Suprapubic skin (tissue), 4 donors: ENCODE results near the gene UBE2O. TPM values are rescaled to one million over a fixed set of nuclear protein-coding genes. Genes with fewer than 3 reads are reported as not detected.

Source experiments
- DNase-seq, 2 donors: peaks; one replicate each; pipeline ENCODE4 v3.0.0-alpha.2; 2019; ENCODE audit warnings: low spot score in 2 of 2
- H3K27ac ChIP-seq: fragments of 200-600 bp; sonication (generic); one replicate; pipeline ENCODE4 v1.5.1; 2019
- H3K27me3 ChIP-seq: fragments of 200-600 bp; sonication (generic); one replicate; pipeline ENCODE4 v1.5.1; 2019
- H3K36me3 ChIP-seq: fragments of 200-600 bp; sonication (generic); one replicate; pipeline ENCODE4 v1.5.1; 2019
- H3K4me1 ChIP-seq: fragments of 200-600 bp; sonication (generic); one replicate; pipeline ENCODE4 v1.5.1; 2019
- H3K4me3 ChIP-seq: fragments of 200-600 bp; sonication (generic); one replicate; pipeline ENCODE4 v1.5.1; 2019; ENCODE audit warnings: mild to moderate bottlenecking
- H3K9me3 ChIP-seq: fragments of 200-600 bp; sonication (generic); one replicate; pipeline ENCODE4 v1.5.1; 2019
- EP300 ChIP-seq: sonication (generic); formaldehyde crosslinking; IDR thresholded peaks from one replicate; pipeline ENCODE4 v1.6.1; 2017; ENCODE audit warnings: antibody characterized with exemption
- POLR2A ChIP-seq, 2 donors: fragments of 450-650 bp; IDR thresholded peaks; one replicate each; pipeline ENCODE4 v1.6.1; 2017; ENCODE audit warnings: antibody characterized with exemption in 2 of 2, mild to moderate bottlenecking in 2 of 2, moderate library complexity in 2 of 2
- POLR2AphosphoS5 ChIP-seq, 3 donors: sonication (generic); formaldehyde crosslinking; IDR thresholded peaks; one replicate each; pipeline ENCODE4 v1.6.1; 2017; ENCODE audit warnings: antibody characterized with exemption in 3 of 3
- WGBS: methylation state at CpG from one replicate; pipeline ENCODE4 v1.1.5; 2018; 5-methylcytosine and 5-hydroxymethylcytosine counted together
- total RNA-seq, 4 donors: library from RNA; depleted of rRNA; stranded (reverse); fragments of >200 nt; gene quantifications; one replicate each; pipeline ENCODE4 v1.1.0, GENCODE V29; 2016
- TF ChIP-seq, protein P1 (sequence below), 2 donors: fragments of 200-600 bp in 1 of 2; fragments of 450-650 bp in 1 of 2; sonication (generic) in 1 of 2; IDR thresholded peaks; one replicate each; pipeline ENCODE4 v1.5.1; 2016 to 2019; ENCODE audit warnings: antibody characterized with exemption in 2 of 2, mild to moderate bottlenecking in 1 of 2, moderate library complexity in 1 of 2

UBE2O gene
- total RNA-seq, 4 donors from 2014 or later, result 31.3 to 42.0 (median 37.7) TPM

DNA sequence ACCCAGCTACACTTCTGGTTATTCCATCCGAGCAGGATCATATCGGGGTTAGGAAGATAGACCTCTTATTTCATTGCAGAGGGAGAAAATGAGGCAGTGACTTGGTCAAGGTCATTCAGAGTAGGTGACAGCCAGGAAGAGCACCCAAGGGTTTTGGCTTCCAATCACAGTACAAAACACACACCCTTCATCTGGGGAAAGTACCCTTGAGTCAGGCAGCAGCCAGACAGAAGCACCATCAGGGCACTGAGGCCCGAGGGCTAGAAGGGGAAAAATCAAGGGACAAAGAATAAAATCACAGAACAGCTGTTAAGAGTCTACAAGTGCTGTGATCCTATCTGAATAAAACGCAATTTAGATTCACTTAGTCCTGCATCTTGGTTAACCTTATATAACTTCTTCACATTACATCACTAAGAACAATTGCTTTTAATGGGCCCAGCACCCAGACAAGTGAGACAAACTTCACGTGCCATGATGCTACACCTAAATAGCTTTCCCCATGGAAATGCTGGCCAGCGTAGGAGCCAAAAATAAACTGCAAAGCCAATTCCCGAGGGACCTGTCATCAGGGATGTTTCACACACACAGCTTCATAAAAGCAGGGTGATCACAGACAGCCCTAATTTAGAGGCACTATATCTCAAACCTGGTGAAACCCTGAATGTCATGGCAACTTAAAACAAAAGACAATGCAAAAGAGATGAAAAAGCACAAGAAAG lies 4.9 kb downstream of the UBE2O start:
- Histone ChIP-seq H3K4me3 (no peak overlapping the region), H3K27ac (no peak overlapping the region), H3K9me3 (no peaks in the 10 kb centered on the region), H3K36me3 (no peaks in the 10 kb centered on the region), H3K4me1 (peaks cover 24% of the 10 kb centered on the region), H3K27me3 (no peaks in the 10 kb centered on the region)
- TF ChIP-seq EP300, result no peak
- TF ChIP-seq POLR2A (IDR thresholded peaks at IDR 0.05), result no peak
- no peak for TF ChIP-seq POLR2AphosphoS5 (IDR thresholded peaks at IDR 0.05)
- TF ChIP-seq, protein P1, sequence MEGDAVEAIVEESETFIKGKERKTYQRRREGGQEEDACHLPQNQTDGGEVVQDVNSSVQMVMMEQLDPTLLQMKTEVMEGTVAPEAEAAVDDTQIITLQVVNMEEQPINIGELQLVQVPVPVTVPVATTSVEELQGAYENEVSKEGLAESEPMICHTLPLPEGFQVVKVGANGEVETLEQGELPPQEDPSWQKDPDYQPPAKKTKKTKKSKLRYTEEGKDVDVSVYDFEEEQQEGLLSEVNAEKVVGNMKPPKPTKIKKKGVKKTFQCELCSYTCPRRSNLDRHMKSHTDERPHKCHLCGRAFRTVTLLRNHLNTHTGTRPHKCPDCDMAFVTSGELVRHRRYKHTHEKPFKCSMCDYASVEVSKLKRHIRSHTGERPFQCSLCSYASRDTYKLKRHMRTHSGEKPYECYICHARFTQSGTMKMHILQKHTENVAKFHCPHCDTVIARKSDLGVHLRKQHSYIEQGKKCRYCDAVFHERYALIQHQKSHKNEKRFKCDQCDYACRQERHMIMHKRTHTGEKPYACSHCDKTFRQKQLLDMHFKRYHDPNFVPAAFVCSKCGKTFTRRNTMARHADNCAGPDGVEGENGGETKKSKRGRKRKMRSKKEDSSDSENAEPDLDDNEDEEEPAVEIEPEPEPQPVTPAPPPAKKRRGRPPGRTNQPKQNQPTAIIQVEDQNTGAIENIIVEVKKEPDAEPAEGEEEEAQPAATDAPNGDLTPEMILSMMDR (IDR thresholded peaks at IDR 0.05), result no peak
- 70% methylated on average over 7 of the region's 7 CpGs for WGBS
- DNase-seq, result no peak

DNA sequence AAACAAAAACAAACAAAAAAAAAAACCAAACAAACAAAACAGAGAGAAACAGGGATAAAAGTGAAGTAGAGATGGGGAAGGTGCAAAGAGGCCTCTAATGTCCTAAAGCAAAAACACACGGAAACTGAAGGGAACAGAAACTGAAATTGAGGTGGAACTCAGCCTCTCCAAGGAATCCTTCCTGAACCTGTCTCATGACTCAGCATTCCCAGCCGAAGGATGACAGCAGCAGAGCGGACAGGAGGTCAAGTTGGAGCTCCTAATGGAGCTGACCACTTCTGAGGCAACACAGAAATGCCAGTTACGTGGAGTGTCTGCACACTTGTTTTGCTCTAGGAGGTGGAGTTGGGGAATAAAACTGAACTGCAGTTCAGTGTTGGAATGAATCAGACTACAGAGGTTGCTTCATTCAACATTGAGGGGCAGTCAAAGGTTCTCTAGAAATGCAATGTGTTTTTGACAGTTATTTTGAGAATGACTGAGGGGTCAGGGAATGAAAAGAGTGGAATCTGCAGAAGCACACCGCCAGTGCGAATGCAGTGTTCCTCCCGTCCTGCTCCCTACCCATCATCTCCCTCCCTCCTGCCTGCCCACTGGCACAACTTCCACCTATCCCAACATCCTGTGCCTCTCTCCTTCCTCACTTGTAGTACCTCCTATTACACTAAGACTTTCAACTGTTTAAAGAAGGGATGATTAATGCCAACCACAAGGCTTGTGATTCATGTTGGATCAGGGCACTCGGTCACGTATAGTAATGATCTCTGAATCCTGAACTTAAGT lies 6.3 kb downstream of the UBE2O start:
- 59% methylated on average over 9 of the region's 9 CpGs for WGBS
- TF ChIP-seq POLR2AphosphoS5 (IDR thresholded peaks at IDR 0.05) (no peak), EP300 (no peak), POLR2A (IDR thresholded peaks at IDR 0.05) (no peak)
- TF ChIP-seq, protein P1 (IDR thresholded peaks at IDR 0.05), result no peak
- Histone ChIP-seq H3K4me1 (peaks cover 12% of the 10 kb centered on the region), H3K27ac (no peak overlapping the region), H3K9me3 (no peaks in the 10 kb centered on the region), H3K27me3 (no peaks in the 10 kb centered on the region), H3K4me3 (no peak overlapping the region), H3K36me3 (no peaks in the 10 kb centered on the region)
- no peak for DNase-seq

DNA sequence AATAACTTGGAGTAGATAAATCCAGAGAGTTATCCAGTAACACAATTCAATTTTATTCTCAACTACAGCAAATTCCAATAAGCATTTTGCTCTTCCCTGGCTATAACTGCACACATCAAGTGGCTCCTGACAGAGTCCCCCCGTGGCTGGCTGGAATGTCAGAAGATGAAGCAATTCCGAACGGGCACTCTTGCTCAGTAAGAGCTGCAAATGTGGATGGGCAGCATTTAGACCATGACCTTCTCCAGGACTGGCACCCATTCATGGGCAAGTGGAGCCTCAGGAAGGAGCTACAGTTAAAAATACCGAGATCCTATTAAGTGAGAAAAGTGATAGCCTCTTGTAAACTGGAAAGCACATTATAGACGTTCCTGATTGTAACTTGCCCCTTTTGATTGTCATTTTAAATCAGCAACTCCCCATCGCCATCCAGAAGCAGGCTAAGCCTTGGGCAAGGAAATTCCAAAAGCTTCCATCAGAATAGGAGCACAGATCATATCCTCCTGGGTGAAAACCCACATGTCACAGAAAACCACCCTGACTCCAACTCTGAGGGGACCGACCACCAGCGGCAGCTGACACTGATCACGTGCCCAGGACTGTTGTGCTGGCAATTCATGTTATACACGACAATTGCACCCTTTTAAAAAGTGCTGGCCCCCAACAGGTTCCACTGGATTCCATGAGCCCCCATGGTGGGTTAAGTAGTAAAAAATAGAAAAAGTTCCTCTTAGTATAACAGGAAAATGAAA lies 7.1 kb downstream of the UBE2O start:
- no peak for DNase-seq
- TF ChIP-seq, protein P1 (IDR thresholded peaks at IDR 0.05), result no peak
- TF ChIP-seq POLR2AphosphoS5 (IDR thresholded peaks at IDR 0.05) (no peak), POLR2A (IDR thresholded peaks at IDR 0.05) (no peak), EP300 (no peak)
- WGBS, result 65% methylated on average over 10 of the region's 10 CpGs

DNA sequence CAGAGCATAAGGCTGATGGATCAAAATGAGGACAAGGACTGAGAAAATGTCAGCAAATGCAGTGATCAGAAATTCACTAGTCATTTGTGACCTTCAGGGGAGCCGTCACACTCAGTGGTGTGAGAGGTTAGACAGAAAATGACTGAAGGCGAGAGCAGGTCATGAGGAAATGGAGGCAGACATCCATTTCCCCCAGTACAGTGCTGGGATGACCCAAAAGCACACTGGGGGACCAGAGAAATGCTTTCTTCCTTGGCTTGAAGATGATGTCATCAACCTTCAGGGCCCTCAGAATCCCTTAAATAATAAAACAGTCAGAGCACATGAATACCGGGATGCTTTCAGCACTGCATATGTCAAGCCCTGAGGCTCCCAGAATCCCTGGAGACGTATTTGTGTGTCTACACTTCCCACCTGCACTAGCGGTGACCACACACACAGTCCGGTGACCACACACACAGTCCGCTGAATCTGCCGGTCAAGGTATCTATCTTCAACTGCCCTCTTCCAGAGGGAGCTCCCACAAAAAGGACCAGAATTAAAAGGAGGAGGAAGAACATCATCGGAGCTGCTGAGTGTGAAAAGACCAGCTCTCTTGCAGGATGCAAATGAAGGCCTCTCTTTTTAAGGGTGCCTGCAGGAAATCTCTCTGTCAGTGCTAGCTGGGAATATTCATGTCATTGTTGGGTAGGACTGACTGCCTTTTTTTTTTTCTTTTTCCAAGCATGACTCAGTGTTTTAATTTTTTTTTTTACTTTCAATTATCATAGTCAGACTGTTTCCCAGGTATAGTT lies 8.2 kb downstream of the UBE2O start:
- Histone ChIP-seq H3K4me1 (peaks cover 7% of the 10 kb centered on the region), H3K36me3 (no peaks in the 10 kb centered on the region), H3K27ac (no peak overlapping the region), H3K4me3 (no peak overlapping the region), H3K9me3 (no peaks in the 10 kb centered on the region), H3K27me3 (no peaks in the 10 kb centered on the region)
- 84% methylated on average over 9 of the region's 9 CpGs for WGBS
- no peak for DNase-seq
- TF ChIP-seq POLR2A (IDR thresholded peaks at IDR 0.05) (no peak), POLR2AphosphoS5 (IDR thresholded peaks at IDR 0.05) (no peak), EP300 (no peak)
- TF ChIP-seq, protein P1 (IDR thresholded peaks at IDR 0.05), result no peak

More for the DNA sequence above, 7.1 kb downstream of the UBE2O start:
- Histone ChIP-seq H3K4me1 (peaks cover 7% of the 10 kb centered on the region), H3K27ac (no peak overlapping the region), H3K9me3 (no peaks in the 10 kb centered on the region), H3K27me3 (no peaks in the 10 kb centered on the region), H3K36me3 (no peaks in the 10 kb centered on the region), H3K4me3 (no peak overlapping the region)
